ENCODE measurements around the gene BEAN1.
"Not testable (repeated sequence)": the region's sequence is repeated elsewhere in the genome, so short reads cannot be mapped to it uniquely, and the experiment has no call there.

Gene BEAN1

DNA sequence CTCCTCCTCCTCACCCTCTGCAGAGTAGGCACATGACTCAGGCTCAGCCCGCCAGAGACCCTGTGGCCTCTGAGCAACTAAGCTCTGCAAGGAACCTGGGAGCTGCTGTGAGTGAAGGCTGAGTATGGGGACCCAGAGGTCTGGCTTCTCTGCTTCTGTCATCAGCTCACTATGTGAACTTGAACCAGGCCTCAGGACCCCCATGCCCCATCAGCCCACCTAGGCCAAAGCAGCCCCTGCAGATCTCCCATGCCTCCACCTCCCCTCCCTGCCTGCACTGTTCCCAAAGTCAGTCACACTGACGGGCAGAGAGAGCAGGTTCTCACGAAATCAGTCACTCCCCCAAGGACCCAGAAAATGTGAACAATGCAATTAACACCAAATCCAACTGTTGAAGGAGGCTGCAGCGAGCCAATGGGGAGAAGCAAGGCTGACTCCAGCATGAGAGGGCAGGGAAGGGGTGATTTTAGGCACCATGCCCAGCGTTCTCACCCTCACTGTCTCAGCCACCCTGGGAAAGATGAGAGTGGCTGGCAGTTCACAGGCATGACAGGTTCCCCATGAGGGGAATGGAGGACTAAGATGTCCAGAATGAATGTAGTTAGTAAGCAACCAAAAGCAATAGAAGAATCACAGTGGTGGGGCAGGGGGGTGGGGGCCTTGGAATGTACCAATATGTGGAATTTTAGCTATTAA is 60.6 kb downstream of the BEAN1 start:
- no peak for DNase-seq

DNA sequence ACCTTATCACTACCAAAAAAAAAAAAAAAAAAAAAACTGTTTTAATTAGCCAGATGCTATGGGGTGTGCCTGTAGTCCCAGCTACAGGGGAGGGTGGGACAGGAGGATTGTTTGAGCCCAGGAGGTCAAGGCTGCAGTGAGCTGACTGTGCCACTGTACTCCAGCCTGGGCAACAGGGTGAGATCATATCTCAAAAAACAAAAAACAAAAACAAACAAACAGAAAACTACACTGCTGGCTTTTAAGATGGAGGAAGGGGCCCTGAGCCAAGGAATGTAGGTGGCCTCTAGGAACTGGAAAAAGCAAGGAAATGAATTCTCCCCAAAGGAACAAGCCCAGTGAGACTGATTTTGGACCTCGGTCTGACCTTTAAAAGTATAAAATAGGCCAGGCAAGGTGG is 61.4 kb downstream of the BEAN1 start:
- no peak for DNase-seq

DNA sequence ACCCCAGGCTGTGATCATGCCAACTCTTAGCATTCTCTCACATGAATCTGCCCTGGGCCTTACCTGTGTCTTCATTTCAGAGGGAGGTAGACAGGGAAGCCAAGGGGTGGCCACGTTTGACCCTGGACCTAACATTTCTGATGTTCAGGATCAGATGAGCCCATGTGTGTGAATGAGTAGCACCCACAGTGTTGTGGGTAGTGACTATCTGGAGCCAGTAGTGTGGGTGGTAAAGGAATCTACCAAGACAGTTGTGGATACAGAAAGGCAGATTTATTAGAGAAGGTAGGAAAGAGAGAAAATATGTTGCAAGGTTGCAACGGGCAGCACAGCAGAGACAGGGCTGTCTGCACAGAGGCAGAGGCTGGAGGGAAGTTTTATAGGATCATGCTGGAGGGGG is 62.3 kb downstream of the BEAN1 start:
- DNase-seq, result no peak

- no peak for DNase-seq
Measured at GRCh38 chr16:66489818-66490217, 62.7 kb downstream of the BEAN1 start.

DNA sequence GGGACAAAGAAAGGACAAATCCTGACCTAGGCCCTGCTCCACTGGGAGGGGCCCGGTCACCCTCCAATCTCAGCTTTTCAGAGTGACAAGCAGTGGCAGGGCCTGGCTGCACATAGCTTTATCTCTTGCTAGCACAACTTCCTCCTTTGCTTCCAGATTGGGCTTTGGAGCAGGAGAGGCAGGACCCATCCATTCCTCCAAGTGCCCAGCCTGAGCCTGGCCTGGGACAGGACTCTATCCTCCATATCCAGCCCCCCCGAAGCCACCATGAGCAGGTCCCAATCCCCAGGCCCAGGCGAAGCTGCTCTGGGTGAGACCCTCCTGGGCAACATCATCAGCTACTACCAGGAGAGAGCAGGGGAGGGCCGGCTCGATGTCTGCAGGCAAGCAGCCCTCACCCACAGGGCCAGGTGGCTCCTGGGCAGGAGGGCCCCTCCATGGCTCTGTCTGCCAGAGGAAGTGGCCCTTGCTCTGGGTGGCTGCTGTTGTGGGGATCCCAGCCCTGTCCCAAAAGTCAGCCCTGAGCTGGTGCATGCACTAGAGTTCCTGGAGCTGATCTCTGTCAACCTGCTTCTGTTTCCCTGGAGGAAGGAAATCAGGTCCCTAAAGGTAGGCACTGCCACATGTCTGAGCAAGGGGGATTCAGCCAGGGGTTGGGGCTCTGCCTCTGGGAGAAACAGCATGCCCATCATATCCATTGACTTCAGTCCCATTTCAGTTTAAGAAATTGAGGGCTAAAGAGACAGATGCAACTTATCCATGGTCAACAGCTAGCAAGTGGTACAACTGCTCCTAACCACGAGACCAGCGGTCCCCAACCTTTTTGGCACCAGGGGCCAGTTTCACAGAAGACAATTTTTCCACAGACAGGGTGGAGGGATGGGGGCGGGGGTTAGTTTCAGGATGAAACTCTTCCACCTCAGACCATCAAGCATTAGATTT is 64.0 kb downstream of the BEAN1 start:
- DNase-seq, result no peak

DNA sequence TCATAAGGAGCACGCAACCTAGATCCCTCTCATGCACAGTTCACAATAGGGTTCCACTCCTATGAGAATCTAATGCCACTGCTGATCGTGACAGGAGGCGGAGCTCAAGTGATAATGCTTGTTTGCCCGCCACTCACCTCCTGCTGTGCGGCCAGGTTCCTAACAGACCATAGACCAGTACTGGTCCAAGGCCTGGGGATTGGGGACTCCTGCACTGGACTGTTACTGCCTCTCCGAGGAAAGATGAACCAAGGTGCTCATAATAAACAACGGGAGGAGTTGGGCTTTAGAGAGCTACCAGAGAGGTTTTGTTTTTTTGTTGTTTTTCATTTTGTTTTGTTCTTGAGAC is 64.6 kb downstream of the BEAN1 start:
- no peak for DNase-seq

DNA sequence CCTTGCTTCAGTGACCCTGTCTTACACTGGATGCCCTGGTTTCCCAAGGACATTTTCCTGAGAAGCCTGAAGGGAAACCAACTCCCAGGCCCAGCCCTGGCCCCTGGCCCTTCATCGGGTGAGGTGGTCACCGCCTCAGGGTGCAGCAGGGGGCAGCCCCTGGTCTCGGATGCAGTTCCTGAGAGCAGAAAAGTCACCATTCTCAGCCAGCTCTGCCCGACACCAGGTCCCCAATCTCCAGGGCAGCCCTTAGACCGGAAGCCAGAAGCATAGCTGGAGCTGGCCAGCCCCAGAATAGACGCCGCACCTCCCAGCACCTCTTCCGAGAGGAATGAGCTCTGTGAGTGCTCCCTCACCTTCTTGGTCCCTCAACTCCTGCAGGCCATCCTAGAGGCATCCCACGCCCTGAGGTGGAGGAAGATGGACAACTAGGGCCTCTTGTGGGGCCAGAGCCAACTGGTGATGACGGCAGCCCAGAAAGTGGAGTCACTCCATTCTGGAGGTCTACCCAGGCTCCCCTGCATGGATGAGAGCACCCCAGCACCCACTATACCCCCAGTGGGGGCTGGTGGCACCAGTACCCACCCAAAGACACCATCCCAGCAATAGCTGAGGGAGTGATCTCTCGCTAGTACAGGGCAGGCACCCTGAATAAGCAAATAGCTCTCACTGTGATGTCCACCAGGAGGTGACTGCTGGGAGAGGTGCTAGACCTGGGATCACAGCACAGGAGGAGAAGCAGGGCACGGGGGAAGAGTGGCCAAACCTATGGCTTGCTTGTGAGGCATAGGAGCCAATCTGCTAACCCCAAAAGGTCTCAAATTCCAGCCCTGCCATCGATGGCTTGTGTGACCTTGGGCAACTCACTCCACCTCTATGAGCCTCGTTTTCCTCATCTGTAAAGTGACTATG is 66.7 kb downstream of the BEAN1 start:
- DNase-seq, result no peak

DNA sequence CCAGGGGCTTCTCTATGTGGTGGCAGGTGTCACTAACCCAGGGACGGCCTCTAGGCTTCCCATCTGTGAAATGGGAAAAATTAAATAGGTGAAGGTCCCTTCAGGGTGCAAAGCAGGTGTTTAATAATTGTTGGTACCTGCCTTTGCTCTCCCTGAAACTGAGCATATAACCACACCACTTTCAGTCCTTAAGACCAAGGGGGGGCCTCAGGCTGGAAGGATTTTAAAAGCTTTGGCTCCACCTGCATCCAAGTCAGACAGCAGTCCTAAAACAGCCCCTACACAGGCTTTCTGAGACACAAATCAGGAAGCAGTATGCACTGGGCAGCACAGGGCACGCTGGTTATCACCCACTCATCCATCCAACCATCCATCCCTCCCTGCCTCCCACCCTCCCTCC is 67.8 kb downstream of the BEAN1 start:
- no peak for DNase-seq

DNA sequence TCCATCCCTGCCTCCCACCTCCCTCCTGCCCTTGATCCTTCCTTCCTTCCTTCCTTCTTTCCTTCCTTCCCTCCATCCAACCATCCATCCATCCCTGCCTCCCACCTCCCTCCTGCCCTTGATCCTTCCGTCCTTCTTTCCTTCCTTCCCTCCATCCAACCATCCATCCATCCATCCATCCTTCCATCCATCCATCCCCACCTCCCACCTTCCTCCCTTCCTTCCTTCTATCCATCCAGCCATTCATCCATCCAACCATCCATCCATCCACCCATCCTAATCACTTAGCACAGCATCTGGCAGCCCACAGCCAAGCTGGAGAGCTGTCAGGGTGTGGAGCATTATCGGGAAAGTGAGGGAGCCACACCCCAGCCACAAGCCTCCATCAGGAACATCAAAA is 68.3 kb downstream of the BEAN1 start:
- DNase-seq, result no peak

DNA sequence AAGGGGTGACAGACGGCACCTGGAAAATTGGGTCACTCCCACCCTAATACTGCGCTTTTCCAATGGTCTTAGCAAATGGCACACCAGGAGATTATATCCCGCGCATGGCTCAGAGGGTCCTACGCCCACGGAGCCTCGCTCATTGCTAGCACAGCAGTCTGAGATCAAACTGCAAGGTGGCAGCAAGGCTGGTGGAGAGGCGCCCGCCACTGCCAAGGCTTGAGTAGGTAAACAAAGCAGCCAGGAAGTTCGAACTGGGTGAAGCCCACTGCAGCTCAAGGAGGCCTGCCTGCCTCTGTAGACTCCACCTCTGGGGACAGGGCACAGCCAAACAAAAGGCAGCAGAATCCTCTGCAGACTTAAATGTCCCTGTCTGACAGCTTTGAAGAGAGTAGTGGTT is 69.1 kb downstream of the BEAN1 start:
- DNase-seq, result not testable (repeated sequence)

DNA sequence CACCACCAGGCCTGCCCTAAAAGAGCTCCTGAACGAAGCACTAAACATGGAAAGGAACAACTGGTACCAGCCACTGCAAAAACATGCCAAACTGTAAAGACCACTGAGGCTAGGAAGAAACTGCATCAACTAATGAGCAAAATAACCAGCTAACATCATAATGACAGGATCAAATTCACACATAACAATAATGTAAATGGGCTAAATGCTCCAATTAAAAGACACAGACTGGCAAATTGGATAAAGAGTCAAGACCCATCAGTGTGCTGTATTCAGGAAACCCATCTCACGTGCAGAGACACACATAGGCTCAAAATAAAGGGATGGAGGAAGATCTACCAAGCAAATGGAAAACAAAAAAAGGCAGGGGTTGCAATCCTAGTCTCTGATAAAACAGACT is 70.8 kb downstream of the BEAN1 start:
- not testable (repeated sequence) for DNase-seq

- DNase-seq, result not testable (repeated sequence)
Measured at GRCh38 chr16:66501563-66501962, 74.5 kb downstream of the BEAN1 start.

DNA sequence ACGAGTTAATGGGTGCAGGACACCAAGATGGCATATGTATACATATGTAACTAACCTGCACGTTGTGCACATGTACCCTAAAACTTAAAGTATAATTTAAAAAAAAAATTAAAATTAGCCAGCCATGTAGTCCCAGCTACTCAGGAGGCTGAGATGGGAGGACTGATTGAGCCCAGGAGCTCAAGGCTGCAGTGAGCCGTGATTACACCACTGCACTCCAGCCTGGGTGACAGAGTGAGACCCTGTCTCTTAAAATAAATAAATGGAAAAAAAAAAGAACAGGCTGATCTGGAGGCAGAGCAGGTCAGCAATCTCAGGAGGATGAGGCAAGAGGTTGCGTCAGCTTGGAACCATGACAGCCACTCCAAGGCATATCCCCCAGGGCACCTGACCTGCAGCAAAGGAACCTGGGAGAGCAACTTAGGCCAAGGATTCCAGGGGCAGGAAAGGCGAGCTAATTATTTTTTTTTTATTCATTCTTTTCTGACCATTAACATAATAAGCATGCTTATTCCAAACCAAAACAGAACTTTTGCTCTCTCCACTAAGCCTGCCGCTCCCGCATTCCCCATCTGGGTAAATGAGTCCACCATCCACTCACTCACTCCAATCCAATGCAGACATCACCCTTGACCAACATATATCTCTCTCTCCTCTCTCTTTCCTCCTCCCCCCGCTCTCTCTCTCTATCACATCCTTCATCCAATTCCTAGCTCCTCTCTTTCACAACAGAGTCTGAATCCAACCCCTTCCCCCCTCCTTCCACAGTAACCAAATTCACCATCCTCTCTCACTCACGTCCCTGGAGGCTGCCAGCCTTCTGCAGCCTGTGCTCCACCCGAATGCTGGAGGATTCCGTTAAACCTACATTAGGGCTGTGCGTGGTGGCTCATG is 75.2 kb downstream of the BEAN1 start:
- DNase-seq, result no peak

- DNase-seq, result no peak
Measured at GRCh38 chr16:66503030-66503429, 75.9 kb downstream of the BEAN1 start.

GRCh38 chr16:66503612-66504011 is 76.5 kb downstream of the BEAN1 start:
- DNase-seq, result no peak

- no peak for DNase-seq
Measured at GRCh38 chr16:66507731-66508239, 80.7 kb downstream of the BEAN1 start.

GRCh38 chr16:66508248-66508913 is 81.3 kb downstream of the BEAN1 start:
- DNase-seq, result no peak

GRCh38 chr16:66508914-66509496 is 81.9 kb downstream of the BEAN1 start:
- no peak for DNase-seq

- DNase-seq, result no peak
Measured at GRCh38 chr16:66509576-66509975, 82.5 kb downstream of the BEAN1 start.

GRCh38 chr16:66510298-66510697 is 83.2 kb downstream of the BEAN1 start:
- DNase-seq, result no peak
